ENCODE measurements around the gene ZIC4. TPM values are rescaled to one million over a fixed set of nuclear protein-coding genes. Genes with fewer than 3 reads are reported as not detected.

ZIC4 gene
- polyA plus RNA-seq, 3 donors: not detected

DNA sequence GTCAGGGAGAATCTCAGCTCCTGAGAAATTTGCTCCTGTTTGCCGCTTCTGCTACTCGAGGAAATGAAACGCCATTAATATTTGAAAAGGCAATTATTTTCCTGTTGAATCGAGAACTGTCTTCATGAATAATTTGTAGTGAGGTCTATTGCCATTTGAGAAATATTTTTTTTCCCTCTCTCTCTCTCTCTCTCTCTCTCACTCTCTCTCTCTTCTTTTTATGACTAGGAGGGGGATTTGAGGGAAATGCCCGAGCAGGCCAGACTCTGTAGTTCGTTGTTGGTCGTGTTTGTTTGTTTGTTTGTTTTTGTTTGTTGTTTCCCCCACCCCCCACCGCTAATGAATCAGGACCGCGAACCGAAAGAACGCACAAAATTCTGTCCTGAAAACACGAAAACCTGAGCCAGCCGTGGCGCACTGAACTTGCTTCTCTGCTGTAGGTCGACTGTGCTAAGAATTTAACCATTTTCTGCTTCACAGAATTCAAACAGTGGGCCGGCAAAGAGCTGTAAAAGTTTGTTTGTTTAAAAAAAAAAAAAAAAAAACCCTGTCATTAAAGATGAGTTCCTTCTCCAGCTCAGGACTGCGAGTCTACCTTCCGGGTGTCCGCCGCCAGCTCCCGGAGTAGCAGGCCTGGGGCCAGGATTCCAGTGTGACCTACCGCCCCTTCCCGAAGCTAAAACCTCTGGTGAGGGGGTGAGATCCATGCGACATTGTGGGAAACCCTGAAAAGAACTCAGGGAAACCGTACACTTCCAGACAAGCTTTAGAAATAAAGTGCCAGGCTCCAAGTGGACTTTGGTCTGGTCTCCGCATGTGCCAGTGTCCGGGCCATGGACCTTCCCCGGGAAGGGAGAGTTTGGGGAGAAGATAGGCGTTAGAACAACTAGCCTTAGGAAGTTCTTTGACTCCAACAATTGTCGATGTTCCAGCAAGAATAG is 12.1 kb downstream of the ZIC4 start:
- Histone ChIP-seq H4K20me1 (ENCODE audit: insufficient read depth, low read length) (no peaks in the 10 kb centered on the region), H3K27me3 (ENCODE audit: control insufficient read depth in 2 of 2, insufficient read depth in 2 of 2, low read length in 2 of 2) (peaks cover 81 to 100% of the 10 kb centered on the region in 2 donors), H3K9me3 (replicated peaks in 1 of 2; ENCODE audit: control insufficient read depth in 1 of 2, insufficient read depth in 1 of 2, low read length in 2 of 2) (peaks cover 36 to 93% of the 10 kb centered on the region in 2 donors), H3K36me3 (replicated peaks in 1 of 2; ENCODE audit: control insufficient read depth in 1 of 2, insufficient read depth in 2 of 2, low read length in 2 of 2) (no peaks in the 10 kb centered on the region), H3K4me1 (ENCODE audit: control insufficient read depth in 1 of 2, insufficient read depth in 2 of 2, low read length in 2 of 2) (no peaks in the 10 kb centered on the region), H3K79me2 (ENCODE audit: insufficient read depth, low read length) (no peaks in the 10 kb centered on the region), H3K4me2 (replicated peaks; ENCODE audit: extremely low read depth, low read length, poor library complexity, severe bottlenecking) (no peak overlapping the region), H2AFZ (ENCODE audit: insufficient read depth, low read depth, low read length, poor library complexity, severe bottlenecking) (no peak overlapping the region), H3K9ac (ENCODE audit: insufficient read depth, low read length, poor library complexity, severe bottlenecking) (no peak overlapping the region), H3K27ac (ENCODE audit: low read depth in 1 of 2, low read length in 2 of 2) (no peak overlapping the region), H3K4me3 (replicated peaks in 1 of 3; ENCODE audit: low read depth in 2 of 3, low read length in 3 of 3) (no peak overlapping the region)
- H3K36me3 Mint-ChIP-seq: peaks cover 16 to 20% of the 10 kb centered on the region in 2 donors
- peaks cover 98 to 100% (median 99%) of the 10 kb centered on the region in 3 donors for H3K27me3 Mint-ChIP-seq (ENCODE audit: low read depth in 3 of 3)
- TF ChIP-seq, protein P1, sequence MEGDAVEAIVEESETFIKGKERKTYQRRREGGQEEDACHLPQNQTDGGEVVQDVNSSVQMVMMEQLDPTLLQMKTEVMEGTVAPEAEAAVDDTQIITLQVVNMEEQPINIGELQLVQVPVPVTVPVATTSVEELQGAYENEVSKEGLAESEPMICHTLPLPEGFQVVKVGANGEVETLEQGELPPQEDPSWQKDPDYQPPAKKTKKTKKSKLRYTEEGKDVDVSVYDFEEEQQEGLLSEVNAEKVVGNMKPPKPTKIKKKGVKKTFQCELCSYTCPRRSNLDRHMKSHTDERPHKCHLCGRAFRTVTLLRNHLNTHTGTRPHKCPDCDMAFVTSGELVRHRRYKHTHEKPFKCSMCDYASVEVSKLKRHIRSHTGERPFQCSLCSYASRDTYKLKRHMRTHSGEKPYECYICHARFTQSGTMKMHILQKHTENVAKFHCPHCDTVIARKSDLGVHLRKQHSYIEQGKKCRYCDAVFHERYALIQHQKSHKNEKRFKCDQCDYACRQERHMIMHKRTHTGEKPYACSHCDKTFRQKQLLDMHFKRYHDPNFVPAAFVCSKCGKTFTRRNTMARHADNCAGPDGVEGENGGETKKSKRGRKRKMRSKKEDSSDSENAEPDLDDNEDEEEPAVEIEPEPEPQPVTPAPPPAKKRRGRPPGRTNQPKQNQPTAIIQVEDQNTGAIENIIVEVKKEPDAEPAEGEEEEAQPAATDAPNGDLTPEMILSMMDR (IDR thresholded peaks at IDR 0.05): no peak
- peak overlapping the region in 1 of 2 donors; percentile 83 for H3K4me3 Mint-ChIP-seq
- no peak for DNase-seq
- 4% methylated on average over 7 of the region's 31 CpGs for WGBS (ENCODE audit: insufficient coverage)
- no peak overlapping the region for H3K27ac Mint-ChIP-seq
- H3K9me3 Mint-ChIP-seq: peaks cover 28 to 97% (median 84%) of the 10 kb centered on the region in 7 donors
- peaks cover 9% of the 10 kb centered on the region for H3K4me1 Mint-ChIP-seq
- intact Hi-C loops (cut with micrococcal nuclease): no loop called here

DNA sequence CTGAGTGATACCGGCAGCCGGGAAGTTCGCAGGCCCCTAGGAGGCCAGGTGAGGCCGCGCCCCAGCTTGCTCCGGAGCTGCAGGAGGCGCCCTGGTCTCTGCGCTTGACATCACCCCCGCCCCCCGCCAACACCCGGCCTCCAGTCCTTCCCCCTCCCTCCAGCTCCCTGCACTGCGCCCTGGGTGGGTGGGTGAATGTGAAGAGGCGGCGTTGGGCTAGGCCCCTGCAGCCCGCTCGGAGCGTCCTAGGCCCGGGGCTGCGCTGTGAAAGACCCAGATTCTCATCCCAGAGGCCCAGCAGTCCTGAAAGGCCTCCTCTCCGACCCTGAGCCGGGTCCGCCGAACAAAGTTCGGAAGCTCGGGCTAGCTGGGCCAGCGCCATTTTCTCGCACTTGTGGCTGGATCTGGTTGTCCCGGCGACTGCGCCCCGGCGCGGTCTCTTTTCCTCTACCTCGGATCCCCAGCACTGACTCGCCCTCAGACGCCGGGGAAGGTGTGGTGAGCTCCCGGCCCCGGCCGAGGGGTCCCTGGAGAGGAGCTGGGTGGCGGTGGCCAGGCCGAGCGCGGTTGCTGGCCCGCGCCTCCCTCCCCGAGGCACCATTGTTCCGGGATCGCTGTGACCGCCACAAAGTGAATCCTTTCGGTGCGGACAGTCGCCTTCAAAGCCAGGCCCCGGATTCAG is 12.9 kb downstream of the ZIC4 start:
- Histone ChIP-seq H4K20me1 (ENCODE audit: insufficient read depth, low read length) (no peaks in the 10 kb centered on the region), H3K4me3 (replicated peaks in 1 of 3; ENCODE audit: low read depth in 2 of 3, low read length in 3 of 3) (no peak overlapping the region), H3K27ac (ENCODE audit: low read depth in 1 of 2, low read length in 2 of 2) (no peak overlapping the region), H3K9me3 (replicated peaks in 1 of 2; ENCODE audit: control insufficient read depth in 1 of 2, insufficient read depth in 1 of 2, low read length in 2 of 2) (peaks cover 42 to 93% of the 10 kb centered on the region in 2 donors), H3K36me3 (replicated peaks in 1 of 2; ENCODE audit: control insufficient read depth in 1 of 2, insufficient read depth in 2 of 2, low read length in 2 of 2) (no peaks in the 10 kb centered on the region), H3K79me2 (ENCODE audit: insufficient read depth, low read length) (no peaks in the 10 kb centered on the region), H3K27me3 (ENCODE audit: control insufficient read depth in 2 of 2, insufficient read depth in 2 of 2, low read length in 2 of 2) (peaks cover 81 to 100% of the 10 kb centered on the region in 2 donors), H3K4me2 (replicated peaks; ENCODE audit: extremely low read depth, low read length, poor library complexity, severe bottlenecking) (no peak overlapping the region), H3K4me1 (ENCODE audit: control insufficient read depth in 1 of 2, insufficient read depth in 2 of 2, low read length in 2 of 2) (no peaks in the 10 kb centered on the region), H3K9ac (ENCODE audit: insufficient read depth, low read length, poor library complexity, severe bottlenecking) (no peak overlapping the region), H2AFZ (ENCODE audit: insufficient read depth, low read depth, low read length, poor library complexity, severe bottlenecking) (no peak overlapping the region)
- 5% methylated on average over 43 of the region's 54 CpGs for WGBS (ENCODE audit: insufficient coverage)
- TF ChIP-seq, protein P1 (IDR thresholded peaks at IDR 0.05): no peak
- H3K4me1 Mint-ChIP-seq: peaks cover 9% of the 10 kb centered on the region
- peaks cover 28 to 96% (median 86%) of the 10 kb centered on the region in 7 donors for H3K9me3 Mint-ChIP-seq
- intact Hi-C loops (cut with micrococcal nuclease): no loop called here
- H3K36me3 Mint-ChIP-seq: peaks cover 15 to 23% of the 10 kb centered on the region in 2 donors
- DNase-seq: no peak
- peaks cover 98 to 100% (median 100%) of the 10 kb centered on the region in 3 donors for H3K27me3 Mint-ChIP-seq (ENCODE audit: low read depth in 3 of 3)
- no peak overlapping the region for H3K27ac Mint-ChIP-seq
- peak overlapping the region in 1 of 2 donors; percentile 83 for H3K4me3 Mint-ChIP-seq

Data from CD14-positive monocyte (primary cell).